ENCODE data around the gene FAM53C.
"Not testable (repeated sequence)": the region's sequence is repeated elsewhere in the genome, so short reads cannot be mapped to it uniquely, and the experiment has no call there.

The FAM53C gene

DNA sequence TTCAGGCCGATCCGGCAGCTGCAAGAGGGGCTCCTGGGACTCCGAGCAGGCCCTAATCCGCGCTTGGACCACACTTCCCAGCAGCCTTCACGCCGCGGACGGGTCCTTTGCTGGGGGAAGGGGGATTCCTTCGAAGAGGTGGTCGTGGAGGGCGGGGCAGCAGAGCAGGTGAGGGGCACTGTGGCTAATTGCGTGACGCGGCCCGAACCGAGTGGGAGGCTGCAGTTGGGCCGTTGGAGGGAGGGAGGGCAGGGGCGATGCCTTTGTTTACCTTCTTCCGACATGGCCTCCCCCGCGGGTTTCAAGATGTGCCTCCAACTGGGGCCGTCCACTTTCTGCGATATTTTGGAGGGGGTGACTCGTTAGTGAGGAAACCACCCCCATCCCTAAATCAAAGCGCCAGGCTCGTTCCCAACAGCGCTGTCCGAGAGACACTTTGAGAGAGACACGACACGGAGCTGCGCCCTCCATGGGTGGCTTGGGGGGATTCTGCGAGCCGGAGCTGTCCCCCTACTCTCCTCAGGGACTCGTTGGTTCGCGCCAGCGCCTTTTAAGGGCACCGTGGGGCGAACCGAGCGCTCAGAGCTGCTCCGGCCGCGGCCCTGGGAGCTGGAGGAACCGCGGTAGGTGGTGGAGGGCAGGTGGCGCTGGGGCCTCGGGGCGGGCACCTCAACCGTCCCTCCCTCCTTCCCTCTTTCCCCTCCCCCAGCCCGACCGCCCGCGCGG is at the start of gene FAM53C:
TSS of gene FAM53C (plus strand) at position 582 of the 726 bp plus-strand sequence. CDS start 3,070 bp downstream, outside the sequence.
- in situ Hi-C loops (cut with MboI; ENCODE audit: low sequenced_read_pairs), result no loop called here

DNA sequence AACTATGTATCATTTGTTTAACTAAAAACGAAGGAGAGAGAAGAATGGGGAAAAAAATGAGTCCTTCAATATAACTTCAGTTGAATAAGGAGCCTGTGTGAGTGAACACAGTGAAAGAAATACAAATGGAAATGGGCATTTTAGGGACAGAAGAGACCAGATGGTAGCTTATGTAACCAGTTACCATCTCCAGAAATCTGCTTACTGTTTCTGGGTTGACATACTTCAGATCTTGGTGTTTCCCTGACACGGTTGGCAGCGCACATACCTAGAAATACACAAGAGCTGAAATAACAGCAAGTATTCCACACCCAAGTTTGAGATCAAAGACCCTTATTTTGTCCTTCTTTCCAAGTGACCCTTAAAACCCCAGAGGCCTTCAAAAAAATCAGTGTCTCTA is 48.8 kb upstream of the FAM53C start:
- in situ Hi-C loops (cut with MboI; ENCODE audit: low sequenced_read_pairs), result no loop called here

DNA sequence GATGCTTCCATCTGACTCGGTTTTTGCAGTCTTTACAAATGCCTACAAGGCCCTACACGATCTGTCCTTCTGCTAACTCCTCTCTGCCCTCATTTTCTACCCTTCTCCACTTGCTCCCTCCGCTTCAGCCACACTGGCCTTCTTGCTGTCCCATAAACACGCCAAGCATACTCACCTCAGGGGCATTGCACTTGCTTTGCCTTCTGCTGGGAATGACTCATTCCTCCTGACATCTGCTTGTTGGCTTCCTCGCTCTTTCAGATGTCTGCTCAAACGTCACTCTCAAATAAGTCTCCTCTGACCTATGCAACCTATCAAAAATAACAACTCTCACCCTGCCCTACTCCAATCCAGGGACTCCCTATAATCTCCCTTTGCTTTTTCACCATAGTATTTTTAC is 34.7 kb upstream of the FAM53C start:
- in situ Hi-C loops (cut with MboI; ENCODE audit: low sequenced_read_pairs), result no loop called here

DNA sequence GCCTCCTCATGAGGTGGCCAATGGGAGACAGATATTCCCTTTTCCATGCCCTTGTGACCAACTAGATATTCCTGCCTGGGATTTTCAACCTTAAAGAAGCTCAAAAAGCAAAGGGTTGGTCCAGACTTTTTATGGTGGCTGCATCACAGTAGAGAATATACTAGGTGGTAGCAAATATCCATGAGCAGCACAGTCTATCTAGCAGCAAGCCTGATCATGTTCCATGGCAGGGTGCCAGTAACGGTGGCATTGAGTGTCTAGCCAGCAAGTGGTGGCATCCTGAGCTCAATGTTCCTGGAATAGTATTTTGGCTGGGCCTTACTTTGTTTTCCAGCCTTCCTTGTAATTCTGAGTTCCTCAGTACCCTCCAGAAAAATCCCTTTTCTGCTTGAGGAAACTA is 32.3 kb upstream of the FAM53C start:
- in situ Hi-C loops (cut with MboI; ENCODE audit: low sequenced_read_pairs), result no loop called here

DNA sequence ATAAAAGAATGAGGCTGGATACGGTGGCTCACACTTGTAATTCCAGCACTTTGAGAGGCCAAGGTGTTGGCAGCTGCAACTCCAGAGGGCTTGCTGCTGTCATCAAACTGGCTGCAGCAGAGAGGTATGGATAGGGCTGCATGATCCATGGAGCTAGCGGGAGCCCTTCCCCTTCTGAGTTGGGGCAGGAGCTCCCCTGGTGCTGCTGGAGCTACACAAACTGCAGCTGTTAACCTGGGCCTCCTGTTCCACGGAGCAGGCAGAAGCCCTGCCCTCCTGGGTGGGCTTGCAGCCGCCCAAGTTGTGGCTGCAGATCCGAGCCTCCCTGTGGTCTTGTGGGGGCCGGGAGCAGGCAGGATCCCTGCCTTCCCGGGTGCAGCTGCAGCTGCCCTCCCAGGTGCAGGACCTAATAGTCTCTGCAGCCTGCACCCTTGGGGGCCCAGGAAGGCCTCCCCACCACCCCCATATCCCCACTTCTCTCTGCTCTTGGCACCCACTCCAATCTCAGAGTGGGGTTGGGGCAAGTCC is 22.3 kb upstream of the FAM53C start:
- in situ Hi-C loops (cut with MboI; ENCODE audit: low sequenced_read_pairs), result no loop called here

DNA sequence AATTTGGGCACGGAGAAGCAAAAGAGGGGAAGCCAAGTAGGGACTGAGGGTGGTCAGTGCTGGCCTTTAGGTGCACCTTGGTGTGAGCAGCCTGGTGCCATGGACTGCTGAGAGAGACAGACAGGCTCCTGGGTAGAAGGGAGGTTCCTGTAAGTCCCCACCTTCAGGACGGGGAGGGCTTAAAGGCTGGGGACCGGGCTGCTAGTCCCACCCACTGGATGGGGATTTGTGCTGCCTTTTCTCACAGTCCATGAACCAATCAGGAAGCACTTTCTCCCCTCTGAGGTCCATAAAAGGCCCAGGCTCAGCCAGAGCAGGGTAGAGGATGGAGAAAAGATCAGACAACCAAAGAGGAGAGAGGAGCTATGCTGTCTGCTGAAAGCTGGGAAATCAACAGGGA is 21.7 kb upstream of the FAM53C start:
- in situ Hi-C loops (cut with MboI; ENCODE audit: low sequenced_read_pairs), result no loop called here

DNA sequence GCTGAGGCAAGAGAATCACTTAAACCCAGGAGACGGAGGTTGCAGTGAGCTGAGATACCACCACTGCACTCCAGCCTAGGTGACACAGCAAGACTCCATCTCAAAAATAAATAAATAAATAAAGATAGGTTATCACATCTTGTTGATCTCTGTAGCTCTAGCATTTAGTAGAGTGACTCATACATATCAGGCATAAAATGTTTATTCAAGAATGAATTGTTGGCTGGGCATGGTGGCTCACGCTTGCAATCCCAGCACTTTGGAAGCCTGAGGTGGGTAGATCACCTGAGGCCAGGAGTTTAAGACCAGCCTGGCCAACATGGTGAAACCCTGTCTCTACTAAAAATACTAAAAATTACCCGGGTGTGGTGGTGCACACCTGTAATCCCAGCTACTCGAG is 19.9 kb upstream of the FAM53C start:
- in situ Hi-C loops (cut with MboI; ENCODE audit: low sequenced_read_pairs), result not testable (repeated sequence)

DNA sequence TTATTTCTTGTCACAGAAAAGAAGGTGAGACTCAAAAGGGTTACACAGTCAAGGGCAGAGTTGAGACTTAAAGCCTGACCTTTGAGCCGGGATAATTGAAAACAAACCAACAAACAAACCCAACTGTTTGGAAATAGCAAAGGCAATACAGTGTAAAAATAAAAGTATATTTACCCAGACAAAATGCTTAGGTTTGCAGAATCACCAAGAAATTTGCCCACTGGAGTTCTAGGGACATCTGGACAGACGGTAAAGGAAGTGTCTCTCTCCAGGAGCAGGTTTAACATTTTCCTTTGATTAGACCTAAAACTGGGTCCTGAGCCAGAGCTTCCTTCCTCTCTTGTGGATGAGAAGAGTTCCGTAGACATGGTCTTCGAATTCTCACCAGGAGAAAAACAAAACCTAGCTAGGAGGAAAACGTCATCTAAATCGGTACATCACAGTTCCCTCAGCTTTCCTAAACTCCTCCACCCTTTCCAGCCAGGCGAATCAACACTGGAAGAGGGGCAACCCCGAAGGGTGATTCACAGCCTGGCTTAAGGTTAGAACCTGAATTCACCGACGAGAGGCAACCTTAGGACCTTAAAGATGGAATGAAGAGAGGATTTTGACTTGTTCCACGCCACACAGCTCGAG is 7.1 kb upstream of the FAM53C start:
- in situ Hi-C loops (cut with MboI; ENCODE audit: low sequenced_read_pairs), result no loop called here

DNA sequence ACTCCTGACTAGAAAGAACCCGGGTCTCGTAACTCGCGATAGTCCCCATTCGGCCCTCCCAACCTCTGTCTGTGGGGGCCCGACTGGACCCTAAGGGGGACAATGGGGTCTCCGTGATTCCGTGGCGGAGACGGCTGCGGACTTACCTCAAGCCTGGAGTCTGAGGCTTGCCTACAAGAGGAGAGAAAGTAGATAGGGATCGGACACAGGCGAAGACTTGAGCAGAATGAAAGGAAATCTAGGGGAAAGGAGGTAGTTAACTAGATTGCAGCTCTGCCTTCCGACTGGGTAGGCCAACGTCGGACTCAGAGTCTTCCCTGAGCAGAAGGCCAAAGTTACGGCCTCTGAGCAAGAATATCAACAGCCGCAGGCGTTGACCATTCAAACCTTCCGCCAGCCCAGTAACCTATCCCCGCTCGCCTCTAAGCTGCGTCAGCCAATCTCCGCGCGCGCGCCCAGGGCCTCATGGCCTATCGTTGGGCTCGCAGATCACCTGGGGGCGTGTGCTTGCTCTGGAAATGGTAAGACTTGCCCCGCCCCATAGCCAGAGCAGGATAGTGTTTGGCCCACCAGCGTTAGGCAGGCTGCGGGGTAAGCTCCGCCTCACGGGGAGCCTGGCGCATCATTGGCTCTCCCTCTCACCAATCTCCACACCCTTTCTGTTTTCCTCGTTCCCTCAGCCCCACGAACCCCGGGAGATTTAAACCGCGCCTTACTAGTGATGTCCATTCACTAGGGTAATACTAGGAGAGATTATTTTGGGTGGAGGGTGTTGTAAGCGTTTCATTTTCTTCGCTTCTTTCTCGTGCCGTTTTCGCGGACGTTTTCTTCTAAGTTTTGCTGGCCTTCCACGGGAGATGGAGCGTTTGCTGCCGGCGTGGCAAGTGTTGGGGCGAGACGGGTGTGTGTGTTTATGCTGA is 6.4 kb upstream of the FAM53C start, which contains the start of gene CDC25C:
TSS of gene CDC25C (minus strand) at position 356 of the 920 bp plus-strand sequence. CDS start 624 bp downstream, outside the sequence.
- in situ Hi-C loops (cut with MboI; ENCODE audit: low sequenced_read_pairs), result no loop called here

DNA sequence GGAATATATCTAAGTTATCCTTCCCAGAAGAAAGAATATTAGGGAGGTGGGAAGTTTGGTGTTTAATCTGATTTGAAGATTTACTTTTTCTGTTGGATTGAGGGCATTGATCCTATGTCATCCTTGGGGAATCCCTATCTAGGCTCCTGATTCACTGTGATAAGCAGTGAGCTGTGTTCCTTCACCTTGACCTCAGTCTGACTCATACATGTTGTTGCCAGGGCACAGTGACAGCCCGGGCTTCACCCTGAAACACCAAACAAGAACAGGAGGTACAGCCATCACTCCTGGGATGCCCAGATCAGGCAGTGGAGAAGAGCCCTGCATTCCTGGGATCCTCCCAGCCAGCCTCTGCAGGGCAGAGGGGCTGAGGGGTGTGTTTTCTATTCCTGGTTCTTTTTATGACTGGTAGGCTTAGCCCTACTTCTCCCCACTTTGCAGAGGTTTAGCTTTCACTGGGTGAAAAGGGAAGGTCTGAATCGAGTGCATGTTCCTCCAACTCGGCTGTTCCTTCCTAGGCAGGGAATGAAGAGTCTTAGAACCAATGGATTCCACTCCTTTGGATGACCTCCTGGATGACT is 3.1 kb upstream of the FAM53C start:
- in situ Hi-C loops (cut with MboI; ENCODE audit: low sequenced_read_pairs), result no loop called here

DNA sequence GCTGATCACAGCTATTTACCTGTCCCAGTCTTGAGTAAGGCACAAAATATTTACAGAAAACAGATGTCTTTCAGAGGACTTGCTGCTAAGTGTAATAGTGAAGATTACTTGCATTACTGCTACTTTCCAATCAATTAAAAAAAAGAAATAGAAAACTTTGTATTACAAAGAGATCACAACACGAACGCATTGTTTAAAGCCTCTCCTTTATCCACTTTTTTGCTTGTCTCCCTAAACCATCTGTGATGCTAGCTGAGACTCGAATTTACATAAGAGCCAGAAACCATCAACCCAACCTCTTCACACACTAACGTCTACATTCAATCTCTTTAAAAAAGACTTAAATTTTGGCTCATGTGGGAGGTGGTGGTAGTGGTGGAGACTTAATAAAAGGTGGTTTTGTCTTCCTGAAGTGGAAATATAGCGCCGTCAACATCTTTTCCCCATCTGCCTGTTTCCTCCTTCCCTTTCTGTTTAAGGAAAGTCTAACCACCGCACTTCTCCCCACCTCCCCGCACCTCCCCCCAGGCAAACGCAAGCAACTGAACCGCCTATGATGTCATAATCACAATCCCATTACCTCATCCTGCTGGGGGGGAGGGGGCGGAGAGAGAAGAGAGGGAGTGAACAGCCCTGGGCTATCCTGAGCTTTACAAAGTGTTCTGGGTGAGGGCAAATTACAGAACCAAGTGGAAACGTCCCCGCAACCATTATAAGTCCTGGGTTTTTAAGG is 948 bp upstream of the FAM53C start:
- in situ Hi-C loops (cut with MboI; ENCODE audit: low sequenced_read_pairs), result no loop called here

DNA sequence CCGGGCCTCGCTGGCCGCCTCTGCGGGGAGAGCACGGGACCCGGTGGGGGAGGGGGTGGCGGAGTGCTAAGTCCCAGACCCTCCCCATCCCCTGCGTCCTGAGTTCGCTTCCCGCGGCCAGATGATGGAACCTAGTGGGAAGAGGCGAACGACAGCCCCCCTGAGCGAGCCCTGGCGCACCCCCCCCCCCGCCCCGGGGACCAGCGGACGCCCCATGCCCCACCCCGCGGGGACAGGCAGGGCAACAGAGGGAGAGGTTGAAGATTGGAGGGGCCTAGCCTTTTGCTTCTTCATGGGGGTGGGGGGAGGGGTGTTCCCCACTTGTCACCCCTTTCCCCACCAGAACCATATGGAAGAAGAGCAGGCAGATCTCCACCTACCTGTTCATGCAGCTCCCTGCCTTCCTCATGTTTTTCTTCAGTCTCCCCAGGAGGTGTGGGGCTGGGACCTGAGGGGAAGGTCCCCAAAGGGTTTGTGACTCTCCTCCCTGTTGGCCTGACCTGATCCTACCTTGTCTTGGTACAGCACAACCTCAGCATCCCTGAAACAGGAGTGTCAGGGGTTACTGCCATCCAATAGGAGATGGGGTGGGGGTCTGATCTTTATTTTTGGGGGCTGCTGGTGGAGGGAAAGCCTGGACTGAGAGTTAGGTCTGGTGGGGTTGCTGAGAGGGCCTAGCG is 485 bp downstream of the FAM53C start:
- in situ Hi-C loops (cut with MboI; ENCODE audit: low sequenced_read_pairs), result no loop called here

DNA sequence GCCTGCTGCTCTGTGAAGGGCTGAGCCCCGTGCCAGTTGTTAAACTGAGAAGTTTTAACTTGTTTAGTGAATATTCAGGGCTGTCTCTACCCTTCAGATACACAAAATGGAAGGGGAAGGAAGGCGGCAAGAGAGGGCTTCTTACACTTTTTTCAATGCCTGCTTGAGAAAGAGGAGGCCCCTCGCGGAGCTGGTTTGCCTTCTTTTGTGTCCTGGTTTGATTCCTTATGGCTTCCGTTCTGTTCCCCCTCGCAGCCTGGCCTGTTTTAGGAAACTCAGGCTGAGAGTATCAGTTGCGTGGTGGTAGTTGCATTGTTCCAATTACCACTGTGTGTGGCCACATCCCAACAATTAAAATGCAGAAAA is 1.0 kb downstream of the FAM53C start:
- in situ Hi-C loops (cut with MboI; ENCODE audit: low sequenced_read_pairs), result no loop called here

DNA sequence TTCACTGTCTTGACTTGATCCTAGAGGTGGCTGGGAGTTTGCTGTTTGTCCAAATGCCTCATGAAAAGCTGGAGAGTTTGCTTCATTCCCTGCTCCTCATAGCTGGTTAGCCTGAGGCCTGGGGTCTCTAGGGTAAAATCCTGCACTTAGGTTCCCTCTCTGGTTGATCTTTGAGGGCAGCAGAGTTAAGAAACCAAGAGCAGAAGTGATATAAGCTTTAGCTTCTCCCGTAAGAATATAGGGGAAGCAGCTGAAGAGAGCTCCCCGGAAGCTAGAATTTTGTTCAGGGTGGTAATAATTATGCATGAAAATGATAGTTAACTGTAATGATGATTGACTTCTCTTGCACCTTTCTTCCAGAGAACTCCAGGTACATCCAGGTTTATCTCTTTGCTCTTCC is 1.4 kb downstream of the FAM53C start:
- in situ Hi-C loops (cut with MboI; ENCODE audit: low sequenced_read_pairs), result no loop called here

DNA sequence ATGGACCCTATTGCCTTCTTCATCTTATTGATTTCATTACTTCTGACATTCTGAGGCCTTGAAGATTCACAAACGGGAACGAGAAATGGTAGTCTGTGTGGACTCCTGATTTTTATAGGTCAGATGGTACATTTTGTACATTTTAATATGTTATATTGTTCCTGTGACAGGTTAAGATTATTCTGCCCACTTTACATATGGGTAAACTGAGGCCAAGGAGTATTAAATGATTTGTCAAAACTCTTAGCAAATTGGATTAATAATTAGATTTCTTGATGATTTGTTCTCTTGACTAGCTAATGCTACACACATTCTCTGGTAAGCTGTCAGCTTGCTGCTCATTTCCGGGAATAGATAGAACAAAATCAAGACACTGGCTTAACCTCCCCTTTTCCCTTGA is 1.9 kb downstream of the FAM53C start:
- in situ Hi-C loops (cut with MboI; ENCODE audit: low sequenced_read_pairs), result no loop called here

DNA sequence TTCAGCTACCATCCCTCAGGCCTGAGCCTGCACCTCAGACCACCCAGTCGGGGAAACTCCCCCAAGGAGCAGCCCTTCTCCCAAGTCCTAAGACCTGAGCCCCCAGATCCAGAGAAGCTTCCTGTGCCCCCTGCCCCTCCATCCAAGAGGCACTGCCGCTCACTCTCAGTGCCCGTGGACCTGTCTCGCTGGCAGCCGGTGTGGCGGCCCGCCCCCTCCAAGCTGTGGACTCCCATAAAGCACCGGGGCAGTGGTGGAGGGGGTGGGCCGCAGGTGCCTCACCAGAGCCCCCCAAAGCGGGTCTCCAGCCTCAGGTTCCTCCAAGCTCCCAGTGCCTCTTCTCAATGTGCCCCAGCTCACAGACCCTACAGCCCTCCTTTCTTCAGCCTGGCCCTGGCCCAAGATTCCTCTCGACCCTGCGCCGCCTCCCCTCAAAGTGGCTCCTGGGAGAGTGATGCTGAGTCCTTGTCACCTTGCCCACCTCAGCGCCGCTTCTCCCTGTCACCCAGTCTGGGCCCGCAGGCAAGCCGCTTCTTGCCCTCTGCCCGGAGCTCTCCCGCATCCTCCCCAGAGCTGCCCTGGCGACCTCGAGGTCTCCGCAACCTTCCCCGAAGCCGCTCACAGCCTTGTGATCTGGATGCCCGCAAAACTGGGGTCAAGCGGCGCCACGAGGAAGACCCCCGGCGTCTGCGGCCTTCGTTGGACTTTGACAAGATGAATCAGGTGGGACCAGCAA is 7.0 kb downstream of the FAM53C start:
- in situ Hi-C loops (cut with MboI; ENCODE audit: low sequenced_read_pairs), result no loop called here

DNA sequence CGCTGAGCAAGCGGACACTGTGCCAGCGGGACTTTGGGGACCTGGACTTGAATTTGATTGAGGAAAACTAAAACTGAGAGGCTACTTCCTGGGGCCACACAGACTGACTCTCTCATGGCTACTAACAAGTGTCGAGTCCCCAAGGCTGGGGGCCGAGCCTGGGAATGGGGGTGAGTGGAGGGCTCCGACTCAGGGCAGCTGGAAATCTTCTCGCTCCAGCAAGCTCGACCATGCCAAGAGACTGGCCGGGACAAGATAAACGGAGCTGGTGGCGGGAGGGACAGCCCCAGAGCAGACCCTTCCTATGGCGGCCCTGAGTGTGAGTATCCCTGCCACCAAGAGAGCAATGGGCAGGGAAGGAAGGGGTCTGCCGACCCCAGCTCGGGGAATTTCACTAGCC is 8.8 kb downstream of the FAM53C start:
- in situ Hi-C loops (cut with MboI; ENCODE audit: low sequenced_read_pairs), result no loop called here

DNA sequence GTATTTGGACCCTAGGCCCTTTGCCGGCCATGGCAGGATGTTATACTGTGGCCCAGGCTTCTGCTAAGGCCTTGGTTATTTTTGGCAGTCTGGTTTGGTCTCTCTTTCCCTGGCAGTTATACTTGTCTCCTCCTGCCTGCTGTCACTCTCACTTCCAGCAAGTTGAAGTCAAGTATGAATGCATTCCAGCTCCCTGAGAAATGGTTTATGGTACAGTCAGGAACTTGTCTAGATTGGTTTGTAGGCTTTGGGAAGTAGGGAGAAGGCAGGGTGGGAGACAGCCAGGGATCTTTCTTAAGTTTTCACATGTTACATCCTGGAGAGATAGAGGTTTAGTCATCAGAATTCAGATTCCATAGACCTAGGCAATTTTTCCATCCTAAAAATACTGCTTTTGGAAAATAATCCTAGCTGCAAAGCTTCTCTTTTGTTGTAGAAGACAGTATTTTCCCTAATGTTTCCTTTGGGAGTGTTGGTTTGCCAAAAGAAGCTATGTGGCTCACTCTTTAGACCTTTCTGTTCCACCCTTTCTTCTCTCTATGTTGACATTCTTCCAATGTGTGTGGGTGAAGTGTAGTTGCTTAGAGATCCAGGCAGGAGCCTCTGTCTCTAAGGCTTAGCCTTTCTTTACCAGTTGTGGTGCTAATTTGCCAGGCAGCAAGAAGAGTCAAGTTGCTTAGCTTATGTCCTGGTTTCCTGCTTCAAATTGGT is 11.9 kb downstream of the FAM53C start:
- in situ Hi-C loops (cut with MboI; ENCODE audit: low sequenced_read_pairs), result no loop called here

DNA sequence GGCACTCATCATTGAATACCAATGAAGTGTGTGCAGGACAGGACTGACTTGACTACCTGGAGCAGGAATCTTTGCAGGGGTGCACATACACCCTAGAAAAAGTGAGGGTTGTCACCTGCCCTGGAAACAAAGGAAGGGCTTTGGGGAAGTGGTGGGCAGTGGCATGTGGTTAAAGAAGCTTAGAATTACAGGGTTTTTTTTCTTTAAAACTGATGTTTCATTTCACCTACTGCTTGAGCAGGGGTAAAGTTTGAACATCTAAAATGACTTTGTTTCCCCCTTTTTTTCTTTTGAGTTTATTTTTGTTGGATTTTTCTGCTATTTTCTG is 12.5 kb downstream of the FAM53C start:
- in situ Hi-C loops (cut with MboI; ENCODE audit: low sequenced_read_pairs), result no loop called here
